HepG2 (cell line): ENCODE data around the gene GPER1. TPM values are rescaled to one million over a fixed set of nuclear protein-coding genes. Genes with fewer than 3 reads are reported as not detected.
A peak's percentile ranks its signal among the peaks of the same experiment; 100 is the strongest.

Experiments used
- ARID2 ChIP-seq: sonication (generic); formaldehyde crosslinking; IDR thresholded peaks from 2 replicates; pipeline ENCODE4 v1.8.1; 2022; ENCODE audit warnings: mild to moderate bottlenecking, missing genetic modification reagents, borderline replicate concordance
- EHMT2 ChIP-seq: fragments of 200-600 bp; sonication (generic); IDR thresholded peaks from 2 replicates; pipeline ENCODE4 v1.7.0; 2017; ENCODE audit warnings: antibody characterized with exemption, low read depth, low read length, borderline replicate concordance
- HMGXB3 ChIP-seq: sonication (generic); formaldehyde crosslinking; IDR thresholded peaks from 2 replicates; pipeline ENCODE4 v1.4.0; 2020; ENCODE audit warnings: missing genetic modification reagents, borderline replicate concordance
- HOXA3 ChIP-seq: sonication (generic); formaldehyde crosslinking; IDR thresholded peaks from 2 replicates; pipeline ENCODE4 v1.5.0; 2020; ENCODE audit warnings: missing genetic modification reagents
- MAX ChIP-seq: IDR thresholded peaks from 2 replicates; pipeline ENCODE4 v1.6.1; 2012; ENCODE audit warnings: inconsistent platforms
- MAZ ChIP-seq, 2 experiments: sonication (generic) in 1 of 2; formaldehyde crosslinking in 1 of 2; IDR thresholded peaks; 2 replicates each; pipeline versions ENCODE4 v1.5.0 to v1.6.1; 2012 to 2020; ENCODE audit warnings: low read depth in 2 of 2, mild to moderate bottlenecking in 2 of 2, borderline replicate concordance in 1 of 2, improper control_type of control experiment in 1 of 2, low read length in 1 of 2, missing genetic modification reagents in 1 of 2, moderate library complexity in 1 of 2
- REPIN1 ChIP-seq: sonication (generic); formaldehyde crosslinking; IDR thresholded peaks from 2 replicates; pipeline ENCODE4 v1.8.0; 2022; ENCODE audit warnings: missing genetic modification reagents, low read depth, mild to moderate bottlenecking, borderline replicate concordance
- SKIL ChIP-seq: sonication (generic); formaldehyde crosslinking; IDR thresholded peaks from 2 replicates; pipeline ENCODE4 v1.8.0; 2022; ENCODE audit warnings: missing genetic modification reagents, mild to moderate bottlenecking, moderate library complexity, borderline replicate concordance
- SOX6 ChIP-seq, 2 experiments: fragments of 450-650 bp in 1 of 2; sonication (generic) in 1 of 2; formaldehyde crosslinking in 1 of 2; IDR thresholded peaks; 2 replicates each; pipeline versions ENCODE4 v1.4.0 to v1.6.1; 2017 to 2020; ENCODE audit warnings: antibody characterized with exemption in 1 of 2, mild to moderate bottlenecking in 1 of 2, missing genetic modification reagents in 1 of 2
- TBX3 ChIP-seq: fragments of 450-650 bp; IDR thresholded peaks from 2 replicates; pipeline ENCODE4 v1.6.1; 2017; ENCODE audit warnings: antibody characterized with exemption, mild to moderate bottlenecking, inconsistent platforms, borderline replicate concordance
- TIGD3 ChIP-seq: sonication (generic); formaldehyde crosslinking; IDR thresholded peaks from 2 replicates; pipeline ENCODE4 v1.5.1; 2020; ENCODE audit warnings: mild to moderate bottlenecking, missing genetic modification reagents, borderline replicate concordance
- TOPORS ChIP-seq: sonication (generic); formaldehyde crosslinking; IDR thresholded peaks from 2 replicates; pipeline ENCODE4 v1.8.0; 2023; ENCODE audit warnings: mild to moderate bottlenecking, missing genetic modification reagents
- ZFYVE20 ChIP-seq: sonication (generic); formaldehyde crosslinking; IDR thresholded peaks from 2 replicates; pipeline ENCODE4 v1.8.0; 2023; ENCODE audit warnings: low read depth, mild to moderate bottlenecking, moderate library complexity, missing genetic modification reagents, borderline replicate concordance
- ZNF264 ChIP-seq: sonication (generic); formaldehyde crosslinking; IDR thresholded peaks from 2 replicates; pipeline ENCODE4 v1.4.0; 2020; ENCODE audit warnings: missing genetic modification reagents
- ZNF569 ChIP-seq: sonication (generic); formaldehyde crosslinking; IDR thresholded peaks from 2 replicates; pipeline ENCODE4 v1.5.0; 2020; ENCODE audit warnings: mild to moderate bottlenecking, missing genetic modification reagents, moderate library complexity, borderline replicate concordance
- ZNF607 ChIP-seq: sonication (generic); formaldehyde crosslinking; IDR thresholded peaks from 2 replicates; pipeline ENCODE4 v1.5.1; 2020; ENCODE audit warnings: missing genetic modification reagents, mild to moderate bottlenecking, borderline replicate concordance
- ZNF7 ChIP-seq: IDR thresholded peaks from 2 replicates; pipeline ENCODE4 v1.6.1; 2016; ENCODE audit warnings: missing biosample characterization, missing genetic modification reagents
- ZNF768 ChIP-seq: sonication (generic); formaldehyde crosslinking; IDR thresholded peaks from 2 replicates; pipeline ENCODE4 v1.4.0; 2020; ENCODE audit warnings: missing genetic modification reagents
- ZNF773 ChIP-seq: sonication (generic); formaldehyde crosslinking; IDR thresholded peaks from 2 replicates; pipeline ENCODE4 v1.4.0; 2020; ENCODE audit warnings: missing genetic modification reagents, borderline replicate concordance
- polyA plus RNA-seq, 8 experiments: library from polyadenylated mRNA; depleted of rRNA in 3 of 8; stranded (reverse) in 7 of 8; unstranded in 1 of 8; fragments of >200 nt; fragmentation: Illumina TruSeq in 4 of 8; extraction: Trizol in 4 of 8; gene quantifications; 2 replicates each; pipeline versions ENCODE4 v1.2.1 to v1.2.3, GENCODE V29; 2011 to 2016; ENCODE audit warnings: low read depth in 4 of 8, missing spikeins in 1 of 8, mixed read lengths in 1 of 8; ENCODE audit not compliant: insufficient read depth in 1 of 8
- total RNA-seq, 5 experiments: library from RNA; depleted of rRNA; stranded (reverse); fragments of >200 nt; fragmentation: Illumina TruSeq; extraction: Trizol; gene quantifications; 2 replicates each; pipeline ENCODE4 v1.2.3, GENCODE V29; 2016; ENCODE audit warnings: low read depth in 1 of 5

The GPER1 gene
- total and polyA plus RNA-seq, 2 of the 13 experiments (the other 11 are each of a cell fraction or from before 2014, with no cell fraction given): 12.7 to 19.7 TPM

- TF ChIP-seq TIGD3: no peak
- TF ChIP-seq MAX: peak; percentile 96
- no peak for TF ChIP-seq ZNF7 (CRISPR knock-in tag)
- TF ChIP-seq MAZ (IDR thresholded peaks at IDR 0.05; ENCODE audit: borderline replicate concordance, low read depth, low read length): no peak
- TF ChIP-seq MAZ (CRISPR knock-in tag; IDR thresholded peaks at IDR 0.05; ENCODE audit: low read depth): no peak
- 0 out of 2 replicates have a peak, but pooled peaks have one; percentile 46 for TF ChIP-seq ZNF264 (CRISPR knock-in tag)
- TF ChIP-seq HOXA3 (CRISPR knock-in tag): peak; percentile 85
- TF ChIP-seq ARID2: no peak
- TF ChIP-seq TOPORS (CRISPR knock-in tag): no peak
- TF ChIP-seq ZNF773 (CRISPR knock-in tag): no peak
- no peak for TF ChIP-seq SOX6 (IDR thresholded peaks at IDR 0.05)
- TF ChIP-seq SOX6 (CRISPR knock-in tag; IDR thresholded peaks at IDR 0.05): peak; percentile 43
- TF ChIP-seq EHMT2: no peak
- no peak; the same call in 1 of the 2 replicates for TF ChIP-seq ZNF607
- TF ChIP-seq HMGXB3 (CRISPR knock-in tag): no peak
- TF ChIP-seq ZNF768 (CRISPR knock-in tag): no peak
- TF ChIP-seq ZFYVE20 (CRISPR knock-in tag): no peak
- TF ChIP-seq ZNF569 (CRISPR knock-in tag): no peak
- TF ChIP-seq SKIL (CRISPR knock-in tag): no peak
- no peak for TF ChIP-seq REPIN1 (CRISPR knock-in tag)
- TF ChIP-seq TBX3: no peak
Measured at GRCh38 chr7:1101563-1102431, 13.9 kb downstream of the GPER1 start (continued).
